K562 (cell line): ENCODE measurements around the gene DNASE1L2. TPM values are rescaled to one million over a fixed set of nuclear protein-coding genes. Genes with fewer than 3 reads are reported as not detected.

Source experiments
- BRD9 ChIP-seq: fragments of 450-650 bp; IDR thresholded peaks from 2 replicates; pipeline ENCODE4 v1.6.1; 2018; ENCODE audit warnings: low read depth; ENCODE audit not compliant: partially characterized antibody
- DACH1 ChIP-seq: fragments of 450-650 bp; IDR thresholded peaks from 2 replicates; pipeline ENCODE4 v1.6.1; 2018; ENCODE audit not compliant: partially characterized antibody
- ETV1 ChIP-seq: fragments of 450-650 bp; conservative IDR thresholded peaks from 2 replicates; pipeline ENCODE4 v1.6.1; 2016; ENCODE audit warnings: missing genetic modification characterization, control low read depth, low read depth, missing compliant biosample characterization
- FUS ChIP-seq: fragments of 200-400 bp; formaldehyde crosslinking; optimal IDR thresholded peaks from 2 replicates; pipeline ENCODE3; 2017; ENCODE audit warnings: low read depth, low read length
- MAZ ChIP-seq, 2 experiments: fragments of 450-650 bp in 1 of 2; sonication (generic) in 1 of 2; formaldehyde crosslinking; IDR thresholded peaks in 1 of 2; conservative IDR thresholded peaks in 1 of 2; 2 replicates each; pipeline versions ENCODE4 v1.4.0 to v1.5.0; 2020; ENCODE audit warnings: mild to moderate bottlenecking in 1 of 2, missing genetic modification reagents in 1 of 2
- NCOA6 ChIP-seq: fragments of 450-650 bp; IDR thresholded peaks from 2 replicates; pipeline ENCODE4 v1.6.1; 2017; ENCODE audit warnings: mild to moderate bottlenecking
- PPARD ChIP-seq: fragments of 250-450 bp; sonication (Bioruptor Pico); IDR thresholded peaks from 2 replicates; pipeline ENCODE4 v1.8.0; 2022; ENCODE audit warnings: inconsistent platforms, mild to moderate bottlenecking, moderate library complexity
- XRCC4 ChIP-seq: IDR thresholded peaks from one replicate; pipeline ENCODE4 v1.6.1; 2011; ENCODE audit not compliant: insufficient read depth, insufficient read length; ENCODE audit errors: extremely low read depth
- ZNF253 ChIP-seq: fragments of 250-450 bp; sonication (Bioruptor Pico); conservative IDR thresholded peaks from 2 replicates; pipeline ENCODE4 v1.6.1; 2021; ENCODE audit warnings: mild to moderate bottlenecking
- ZNF696 ChIP-seq: fragments of 250-450 bp; sonication (Bioruptor Pico); conservative IDR thresholded peaks from 2 replicates; pipeline ENCODE4 v1.4.0; 2020; ENCODE audit warnings: mild to moderate bottlenecking, moderate library complexity
- polyA plus RNA-seq, 8 experiments: library from polyadenylated mRNA; depleted of rRNA in 4 of 8; stranded (reverse) in 5 of 8; unstranded in 3 of 8; fragments of >200 nt; fragmentation: Nextera tagmentation in 2 of 8; fragmentation: Illumina TruSeq in 1 of 8; extraction: Ambion mirVana in 2 of 8; extraction: Trizol in 1 of 8; gene quantifications; 2 replicates each; pipeline versions ENCODE4 v1.2.1 to v1.2.3, GENCODE V29; 2011 to 2014; ENCODE audit warnings: inconsistent platforms in 1 of 8, missing spikeins in 1 of 8
- total RNA-seq, 7 experiments: library from RNA; depleted of rRNA in 6 of 7; stranded (reverse); fragments of >200 nt in 6 of 7; fragmentation: Illumina TruSeq in 2 of 7; extraction: Trizol in 2 of 7; gene quantifications; 2 replicates each; pipeline versions ENCODE4 v1.2.1 to v1.2.3, GENCODE V29; 2011 to 2021; ENCODE audit warnings: low replicate concordance in 1 of 7
- TF ChIP-seq, protein P1 (sequence below), 2 experiments: fragments of 150-350 bp in 1 of 2; IDR thresholded peaks; 2 replicates each; pipeline ENCODE4 v1.6.1; 2012 to 2016; ENCODE audit warnings: low read depth in 2 of 2, low read length in 2 of 2, mild to moderate bottlenecking in 1 of 2, moderate library complexity in 1 of 2
- TF ChIP-seq, protein P2 (sequence below): fragments of 450-650 bp; IDR thresholded peaks from 2 replicates; pipeline ENCODE4 v1.6.1; 2016; ENCODE audit warnings: antibody characterized with exemption
- TF ChIP-seq, protein P3 (sequence below), 2 experiments: fragments of 450-650 bp; conservative IDR thresholded peaks; 2 replicates each; pipeline ENCODE4 v1.6.1; 2017; ENCODE audit warnings: mild to moderate bottlenecking in 2 of 2, moderate library complexity in 2 of 2
- TF ChIP-seq, protein P4 (sequence below): sonication (generic); formaldehyde crosslinking; IDR thresholded peaks from 2 replicates; pipeline ENCODE4 v1.8.0; 2022; ENCODE audit warnings: missing genetic modification reagents, mild to moderate bottlenecking, moderate library complexity, borderline replicate concordance
- TF ChIP-seq, protein P5 (sequence below): sonication (generic); formaldehyde crosslinking; IDR thresholded peaks from 2 replicates; pipeline ENCODE4 v1.8.0; 2022; ENCODE audit warnings: missing genetic modification reagents, mild to moderate bottlenecking, borderline replicate concordance

DNASE1L2 gene
- total and polyA plus RNA-seq, 9 of the 15 experiments (the other 6 are each of a cell fraction or from before 2014, with no cell fraction given) = 0.08 to 2.7 (median 1.7) TPM; not detected in 1

DNA sequence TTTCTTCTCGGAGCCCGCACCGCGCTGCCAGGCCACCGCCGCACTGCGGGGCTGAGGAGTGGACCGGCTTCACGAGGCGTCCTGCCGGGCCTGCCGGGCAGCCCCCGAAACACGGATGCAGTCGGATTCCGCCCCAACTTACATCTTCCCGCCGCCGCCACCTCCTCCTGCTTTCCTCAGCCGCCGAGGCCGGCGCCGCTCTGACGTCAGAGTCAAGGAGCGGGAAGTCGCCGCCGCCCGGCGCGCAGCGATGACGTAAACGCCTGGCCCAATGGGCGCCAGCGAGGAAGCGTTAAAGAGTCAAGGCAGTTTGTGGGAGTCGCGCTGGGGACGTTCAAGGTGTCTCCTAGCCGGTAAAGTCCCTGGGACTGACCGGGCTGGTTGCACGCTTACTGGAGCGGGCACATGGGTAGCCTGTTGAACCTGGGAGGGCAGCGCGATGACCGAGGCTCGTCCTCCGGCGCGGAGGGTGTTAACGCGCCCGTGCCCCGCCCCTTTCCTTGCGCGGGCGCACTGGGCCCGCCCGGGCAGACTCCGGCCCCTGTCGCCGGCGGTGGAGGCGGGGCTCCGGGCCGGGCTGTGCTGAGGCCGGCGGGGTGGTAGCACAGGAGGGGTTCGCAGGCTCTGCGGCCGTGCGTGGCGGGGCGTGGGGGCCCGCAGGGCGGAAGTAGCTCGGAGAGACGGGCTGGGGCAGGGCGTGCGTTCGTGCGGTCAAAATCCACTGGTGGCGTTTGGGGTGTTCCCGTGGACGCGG is 31.8 kb downstream of the DNASE1L2 start, which contains the start of gene RNPS1 (continued):
- TF ChIP-seq, protein P1, sequence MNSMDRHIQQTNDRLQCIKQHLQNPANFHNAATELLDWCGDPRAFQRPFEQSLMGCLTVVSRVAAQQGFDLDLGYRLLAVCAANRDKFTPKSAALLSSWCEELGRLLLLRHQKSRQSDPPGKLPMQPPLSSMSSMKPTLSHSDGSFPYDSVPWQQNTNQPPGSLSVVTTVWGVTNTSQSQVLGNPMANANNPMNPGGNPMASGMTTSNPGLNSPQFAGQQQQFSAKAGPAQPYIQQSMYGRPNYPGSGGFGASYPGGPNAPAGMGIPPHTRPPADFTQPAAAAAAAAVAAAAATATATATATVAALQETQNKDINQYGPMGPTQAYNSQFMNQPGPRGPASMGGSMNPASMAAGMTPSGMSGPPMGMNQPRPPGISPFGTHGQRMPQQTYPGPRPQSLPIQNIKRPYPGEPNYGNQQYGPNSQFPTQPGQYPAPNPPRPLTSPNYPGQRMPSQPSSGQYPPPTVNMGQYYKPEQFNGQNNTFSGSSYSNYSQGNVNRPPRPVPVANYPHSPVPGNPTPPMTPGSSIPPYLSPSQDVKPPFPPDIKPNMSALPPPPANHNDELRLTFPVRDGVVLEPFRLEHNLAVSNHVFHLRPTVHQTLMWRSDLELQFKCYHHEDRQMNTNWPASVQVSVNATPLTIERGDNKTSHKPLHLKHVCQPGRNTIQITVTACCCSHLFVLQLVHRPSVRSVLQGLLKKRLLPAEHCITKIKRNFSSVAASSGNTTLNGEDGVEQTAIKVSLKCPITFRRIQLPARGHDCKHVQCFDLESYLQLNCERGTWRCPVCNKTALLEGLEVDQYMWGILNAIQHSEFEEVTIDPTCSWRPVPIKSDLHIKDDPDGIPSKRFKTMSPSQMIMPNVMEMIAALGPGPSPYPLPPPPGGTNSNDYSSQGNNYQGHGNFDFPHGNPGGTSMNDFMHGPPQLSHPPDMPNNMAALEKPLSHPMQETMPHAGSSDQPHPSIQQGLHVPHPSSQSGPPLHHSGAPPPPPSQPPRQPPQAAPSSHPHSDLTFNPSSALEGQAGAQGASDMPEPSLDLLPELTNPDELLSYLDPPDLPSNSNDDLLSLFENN (IDR thresholded peaks at IDR 0.05; ENCODE audit: low read depth in 2 of 2, low read length in 2 of 2) = peak in 1 of 2 experiments; percentile 75; a peak in 2 of 4 replicates
- TF ChIP-seq, protein P2, sequence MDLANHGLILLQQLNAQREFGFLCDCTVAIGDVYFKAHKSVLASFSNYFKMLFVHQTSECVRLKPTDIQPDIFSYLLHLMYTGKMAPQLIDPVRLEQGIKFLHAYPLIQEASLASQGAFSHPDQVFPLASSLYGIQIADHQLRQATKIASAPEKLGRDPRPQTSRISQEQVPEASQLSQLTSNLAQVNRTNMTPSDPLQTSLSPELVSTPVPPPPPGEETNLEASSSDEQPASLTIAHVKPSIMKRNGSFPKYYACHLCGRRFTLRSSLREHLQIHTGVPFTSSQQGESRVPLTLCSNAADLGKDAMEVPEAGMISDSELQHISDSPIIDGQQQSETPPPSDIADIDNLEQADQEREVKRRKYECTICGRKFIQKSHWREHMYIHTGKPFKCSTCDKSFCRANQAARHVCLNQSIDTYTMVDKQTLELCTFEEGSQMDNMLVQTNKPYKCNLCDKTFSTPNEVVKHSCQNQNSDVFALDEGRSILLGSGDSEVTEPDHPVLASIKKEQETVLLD = peak; percentile 18; the same call in 1 of the 2 replicates
- TF ChIP-seq, protein P3, sequence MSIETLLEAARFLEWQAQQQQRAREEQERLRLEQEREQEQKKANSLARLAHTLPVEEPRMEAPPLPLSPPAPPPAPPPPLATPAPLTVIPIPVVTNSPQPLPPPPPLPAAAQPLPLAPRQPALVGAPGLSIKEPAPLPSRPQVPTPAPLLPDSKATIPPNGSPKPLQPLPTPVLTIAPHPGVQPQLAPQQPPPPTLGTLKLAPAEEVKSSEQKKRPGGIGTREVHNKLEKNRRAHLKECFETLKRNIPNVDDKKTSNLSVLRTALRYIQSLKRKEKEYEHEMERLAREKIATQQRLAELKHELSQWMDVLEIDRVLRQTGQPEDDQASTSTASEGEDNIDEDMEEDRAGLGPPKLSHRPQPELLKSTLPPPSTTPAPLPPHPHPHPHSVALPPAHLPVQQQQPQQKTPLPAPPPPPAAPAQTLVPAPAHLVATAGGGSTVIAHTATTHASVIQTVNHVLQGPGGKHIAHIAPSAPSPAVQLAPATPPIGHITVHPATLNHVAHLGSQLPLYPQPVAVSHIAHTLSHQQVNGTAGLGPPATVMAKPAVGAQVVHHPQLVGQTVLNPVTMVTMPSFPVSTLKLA (conservative IDR thresholded peaks at IDR 0.05) = peak; percentile 92 to 95
- TF ChIP-seq FUS (no peak), ETV1 (peak; percentile 69; the same call in 1 of the 2 replicates), MAZ (CRISPR knock-in tag; conservative IDR thresholded peaks at IDR 0.05 in 1 of 2, IDR thresholded peaks at IDR 0.05 in 1 of 2) (peak; percentile 67 to 92; a peak in 3 of 4 replicates), ZNF253 (CRISPR knock-in tag) (no peak), DACH1 (no peak), XRCC4 (no peak), ZNF696 (CRISPR knock-in tag) (no peak), BRD9 (peak; percentile 99), NCOA6 (no peak), PPARD (no peak)
- TF ChIP-seq, protein P4, sequence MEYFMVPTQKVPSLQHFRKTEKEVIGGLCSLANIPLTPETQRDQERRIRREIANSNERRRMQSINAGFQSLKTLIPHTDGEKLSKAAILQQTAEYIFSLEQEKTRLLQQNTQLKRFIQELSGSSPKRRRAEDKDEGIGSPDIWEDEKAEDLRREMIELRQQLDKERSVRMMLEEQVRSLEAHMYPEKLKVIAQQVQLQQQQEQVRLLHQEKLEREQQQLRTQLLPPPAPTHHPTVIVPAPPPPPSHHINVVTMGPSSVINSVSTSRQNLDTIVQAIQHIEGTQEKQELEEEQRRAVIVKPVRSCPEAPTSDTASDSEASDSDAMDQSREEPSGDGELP (CRISPR knock-in tag) = peak; percentile 88; the same call in 1 of the 2 replicates
- TF ChIP-seq, protein P5, sequence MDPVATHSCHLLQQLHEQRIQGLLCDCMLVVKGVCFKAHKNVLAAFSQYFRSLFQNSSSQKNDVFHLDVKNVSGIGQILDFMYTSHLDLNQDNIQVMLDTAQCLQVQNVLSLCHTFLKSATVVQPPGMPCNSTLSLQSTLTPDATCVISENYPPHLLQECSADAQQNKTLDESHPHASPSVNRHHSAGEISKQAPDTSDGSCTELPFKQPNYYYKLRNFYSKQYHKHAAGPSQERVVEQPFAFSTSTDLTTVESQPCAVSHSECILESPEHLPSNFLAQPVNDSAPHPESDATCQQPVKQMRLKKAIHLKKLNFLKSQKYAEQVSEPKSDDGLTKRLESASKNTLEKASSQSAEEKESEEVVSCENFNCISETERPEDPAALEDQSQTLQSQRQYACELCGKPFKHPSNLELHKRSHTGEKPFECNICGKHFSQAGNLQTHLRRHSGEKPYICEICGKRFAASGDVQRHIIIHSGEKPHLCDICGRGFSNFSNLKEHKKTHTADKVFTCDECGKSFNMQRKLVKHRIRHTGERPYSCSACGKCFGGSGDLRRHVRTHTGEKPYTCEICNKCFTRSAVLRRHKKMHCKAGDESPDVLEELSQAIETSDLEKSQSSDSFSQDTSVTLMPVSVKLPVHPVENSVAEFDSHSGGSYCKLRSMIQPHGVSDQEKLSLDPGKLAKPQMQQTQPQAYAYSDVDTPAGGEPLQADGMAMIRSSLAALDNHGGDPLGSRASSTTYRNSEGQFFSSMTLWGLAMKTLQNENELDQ = no peak
